Measurements from ENCODE around the gene CRIP1. TPM values are rescaled to one million over a fixed set of nuclear protein-coding genes. Genes with fewer than 3 reads are reported as not detected.
A peak's percentile ranks its signal among the peaks of the same experiment; 100 is the strongest.

The CRIP1 gene
- total and polyA plus RNA-seq, 4 donors, result 72.8 to 465 (median 301) TPM

DNA sequence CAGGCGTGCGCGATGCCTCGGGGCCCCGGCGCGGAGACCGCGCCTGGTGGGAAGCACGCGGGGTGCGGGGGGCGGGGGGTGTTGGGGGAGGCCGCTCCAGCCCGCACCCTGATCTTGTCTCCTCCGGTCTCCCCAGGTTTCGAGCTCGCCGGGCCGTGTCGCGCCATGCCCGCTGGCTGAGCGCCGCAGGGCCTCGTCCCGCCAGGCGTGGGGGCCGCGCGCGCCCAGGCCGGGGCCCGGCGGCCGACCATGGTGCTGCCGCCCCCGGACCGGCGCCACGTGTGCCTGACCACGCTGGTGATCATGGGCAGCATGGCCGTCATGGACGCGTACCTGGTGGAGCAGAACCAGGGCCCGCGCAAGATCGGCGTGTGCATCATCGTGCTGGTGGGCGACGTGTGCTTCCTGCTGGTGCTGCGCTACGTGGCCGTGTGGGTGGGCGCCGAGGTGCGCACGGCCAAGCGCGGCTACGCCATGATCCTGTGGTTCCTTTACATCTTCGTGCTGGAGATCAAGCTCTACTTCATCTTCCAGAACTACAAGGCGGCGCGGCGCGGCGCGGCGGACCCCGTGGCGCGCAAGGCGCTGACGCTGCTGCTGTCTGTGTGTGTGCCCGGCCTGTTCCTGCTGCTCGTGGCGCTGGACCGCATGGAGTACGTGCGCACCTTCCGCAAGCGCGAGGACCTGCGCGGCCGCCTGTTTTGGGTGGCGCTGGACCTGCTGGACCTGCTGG lies 42.1 kb downstream of the CRIP1 start:
- no peak overlapping the region for H3K27ac ChIP-seq (ENCODE audit: low read depth in 1 of 2, low read length in 1 of 2)
- H3K9ac ChIP-seq (ENCODE audit: insufficient read depth in 1 of 2, low read length in 2 of 2), result no peak overlapping the region
- H3K36me3 ChIP-seq (ENCODE audit: control insufficient read depth in 4 of 4, insufficient read depth in 4 of 4, low read length in 4 of 4), result no peaks in the 10 kb centered on the region
- H3K27me3 ChIP-seq (ENCODE audit: control insufficient read depth in 3 of 3, insufficient read depth in 3 of 3, low read length in 2 of 3), result peaks cover 0 to 3% (median 0%) of the 10 kb centered on the region in 3 donors
- ATAC-seq (ENCODE audit: insufficient read depth, low FRiP score) (no peak), DNase-seq (peak; percentile 29 to 39 (median 33))
- 12 to 14% methylated on average over 74 to 88 of the region's 89 CpGs for WGBS, 2 donors
- TF ChIP-seq CTCF (IDR thresholded peaks at IDR 0.05; ENCODE audit: control extremely low read depth, extremely low read depth), result no peak
- peaks cover 0 to 24% (median 6%) of the 10 kb centered on the region in 5 donors for H3K4me1 ChIP-seq (ENCODE audit: control insufficient read depth in 5 of 5, insufficient read depth in 5 of 5, low read length in 5 of 5)
- H3K9me3 ChIP-seq (ENCODE audit: control insufficient read depth in 4 of 4, insufficient read depth in 3 of 4, low read length in 3 of 4), result peaks cover 0 to 3% (median 0%) of the 10 kb centered on the region in 4 donors
- no peak overlapping the region for H3K4me3 ChIP-seq

- Histone ChIP-seq H3K27ac (ENCODE audit: low read depth in 1 of 2, low read length in 1 of 2) (no peak overlapping the region), H3K9ac (ENCODE audit: insufficient read depth in 1 of 2, low read length in 2 of 2) (no peak overlapping the region), H3K9me3 (ENCODE audit: control insufficient read depth in 4 of 4, insufficient read depth in 3 of 4, low read length in 3 of 4) (peaks cover 0 to 3% (median 0%) of the 10 kb centered on the region in 4 donors), H3K4me1 (ENCODE audit: control insufficient read depth in 5 of 5, insufficient read depth in 5 of 5, low read length in 5 of 5) (peaks cover 0 to 26% (median 6%) of the 10 kb centered on the region in 5 donors), H3K4me3 (peak overlapping the region; percentile 10), H3K36me3 (ENCODE audit: control insufficient read depth in 4 of 4, insufficient read depth in 4 of 4, low read length in 4 of 4) (no peaks in the 10 kb centered on the region), H3K27me3 (ENCODE audit: control insufficient read depth in 3 of 3, insufficient read depth in 3 of 3, low read length in 2 of 3) (peaks cover 0 to 3% (median 0%) of the 10 kb centered on the region in 3 donors)
- WGBS, 2 donors, result 15 to 21% methylated on average over 20 to 24 of the region's 24 CpGs
- ATAC-seq (ENCODE audit: insufficient read depth, low FRiP score) (no peak), DNase-seq (no peak)
- no peak for TF ChIP-seq CTCF (IDR thresholded peaks at IDR 0.05; ENCODE audit: control extremely low read depth, extremely low read depth)
Measured at GRCh38 chr14:105529319-105529568, 42.6 kb downstream of the CRIP1 start.

GRCh38 chr14:105529569-105530284 lies 43.0 kb downstream of the CRIP1 start:
- no peak for TF ChIP-seq CTCF (IDR thresholded peaks at IDR 0.05; ENCODE audit: control extremely low read depth, extremely low read depth)
- Histone ChIP-seq H3K36me3 (ENCODE audit: control insufficient read depth in 4 of 4, insufficient read depth in 4 of 4, low read length in 4 of 4) (no peaks in the 10 kb centered on the region), H3K4me3 (no peak overlapping the region), H3K4me1 (ENCODE audit: control insufficient read depth in 5 of 5, insufficient read depth in 5 of 5, low read length in 5 of 5) (peaks cover 0 to 26% (median 6%) of the 10 kb centered on the region in 5 donors), H3K27ac (ENCODE audit: low read depth in 1 of 2, low read length in 1 of 2) (no peak overlapping the region), H3K27me3 (ENCODE audit: control insufficient read depth in 3 of 3, insufficient read depth in 3 of 3, low read length in 2 of 3) (peaks cover 0 to 3% (median 0%) of the 10 kb centered on the region in 3 donors), H3K9ac (ENCODE audit: insufficient read depth in 1 of 2, low read length in 2 of 2) (no peak overlapping the region), H3K9me3 (ENCODE audit: control insufficient read depth in 4 of 4, insufficient read depth in 3 of 4, low read length in 3 of 4) (peaks cover 0 to 3% (median 0%) of the 10 kb centered on the region in 4 donors)
- 29 to 34% methylated on average over 55 to 63 of the region's 63 CpGs for WGBS, 2 donors
- DNase-seq, result peak; percentile 83 to 88 (median 87)
- no peak for ATAC-seq (ENCODE audit: insufficient read depth, low FRiP score)

All from lung (tissue), 12 donors.